Measurements from ENCODE around the gene DIP2C.
A peak's percentile ranks its signal among the peaks of the same experiment; 100 is the strongest.
"Not testable (repeated sequence)": the region's sequence is repeated elsewhere in the genome, so short reads cannot be mapped to it uniquely, and the experiment has no call there.

DIP2C gene

DNA sequence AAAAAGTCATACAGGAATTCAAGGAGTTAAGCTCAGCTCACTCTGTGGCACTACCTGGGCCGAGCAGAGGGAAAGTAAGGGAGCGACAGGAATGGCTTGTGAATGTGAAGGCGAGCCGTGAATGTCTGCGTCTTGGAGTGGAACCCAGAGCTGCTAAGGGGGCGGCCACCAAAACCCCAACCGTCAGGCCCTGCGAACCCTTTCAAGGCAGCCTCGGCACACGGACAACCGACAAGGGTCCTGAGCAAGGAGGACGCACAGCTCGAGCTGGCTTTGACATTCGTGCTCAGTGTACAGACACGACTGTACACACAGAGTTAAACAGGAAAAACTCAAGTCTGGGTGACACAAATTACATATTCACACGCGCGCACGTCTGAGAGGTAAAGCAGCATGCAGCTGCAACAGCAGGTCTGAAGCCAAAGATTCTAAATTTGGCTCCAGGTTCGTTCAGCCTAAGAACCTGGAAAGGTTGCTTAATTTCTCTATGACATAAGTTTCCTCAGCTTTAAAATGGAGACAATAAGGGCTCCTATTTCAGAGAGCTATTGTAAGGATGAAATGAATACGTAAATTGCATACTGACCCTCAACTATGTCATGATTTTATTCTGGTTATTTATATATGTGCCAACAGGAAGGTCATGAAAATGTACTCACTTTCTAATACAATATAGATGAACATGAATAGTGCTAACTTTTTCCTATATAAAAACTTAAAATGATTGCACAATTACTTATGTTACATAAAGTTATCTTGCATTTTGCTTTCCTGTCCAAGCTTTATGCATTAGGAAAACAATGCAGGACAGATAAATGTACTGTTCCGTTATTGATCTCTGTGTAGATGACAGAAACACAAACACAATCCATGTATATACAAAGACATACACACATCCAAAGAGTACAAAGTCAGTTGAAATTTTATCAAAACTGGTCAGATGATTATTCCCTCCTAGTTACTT lies 361.3 kb downstream of the DIP2C start:
- no peak for DNase-seq (ENCODE audit: low read depth in 3 of 3)

- DNase-seq (ENCODE audit: low read depth in 3 of 3) = no peak
Observed at GRCh38 chr10:326894-327635, 362.4 kb downstream of the DIP2C start.

DNA sequence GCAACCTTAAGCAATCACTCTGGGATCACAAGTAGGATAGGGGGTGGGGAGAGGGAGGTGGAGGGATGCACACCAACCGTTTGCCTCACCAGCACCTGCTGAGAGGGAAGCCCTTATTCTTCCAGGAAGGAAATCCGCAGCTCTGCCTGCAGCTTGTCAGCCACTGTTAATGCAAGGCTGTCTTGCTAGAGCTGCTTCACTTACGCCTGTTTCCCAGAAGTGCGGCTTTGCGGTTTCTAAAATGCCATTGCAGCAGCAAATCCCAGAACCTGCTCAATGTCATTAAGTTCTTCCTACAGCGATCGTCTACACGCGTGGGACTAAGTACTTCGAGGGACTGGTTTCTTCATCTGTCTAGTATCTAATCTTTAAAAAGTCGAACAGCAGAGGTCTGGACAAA lies 363.1 kb downstream of the DIP2C start:
- no peak for DNase-seq (ENCODE audit: low read depth in 3 of 3)

- DNase-seq (ENCODE audit: low read depth in 3 of 3) = no peak
Observed at GRCh38 chr10:325282-325681, 364.2 kb downstream of the DIP2C start.

- no peak for DNase-seq (ENCODE audit: low read depth in 3 of 3)
Observed at GRCh38 chr10:324593-324992, 364.9 kb downstream of the DIP2C start.

DNA sequence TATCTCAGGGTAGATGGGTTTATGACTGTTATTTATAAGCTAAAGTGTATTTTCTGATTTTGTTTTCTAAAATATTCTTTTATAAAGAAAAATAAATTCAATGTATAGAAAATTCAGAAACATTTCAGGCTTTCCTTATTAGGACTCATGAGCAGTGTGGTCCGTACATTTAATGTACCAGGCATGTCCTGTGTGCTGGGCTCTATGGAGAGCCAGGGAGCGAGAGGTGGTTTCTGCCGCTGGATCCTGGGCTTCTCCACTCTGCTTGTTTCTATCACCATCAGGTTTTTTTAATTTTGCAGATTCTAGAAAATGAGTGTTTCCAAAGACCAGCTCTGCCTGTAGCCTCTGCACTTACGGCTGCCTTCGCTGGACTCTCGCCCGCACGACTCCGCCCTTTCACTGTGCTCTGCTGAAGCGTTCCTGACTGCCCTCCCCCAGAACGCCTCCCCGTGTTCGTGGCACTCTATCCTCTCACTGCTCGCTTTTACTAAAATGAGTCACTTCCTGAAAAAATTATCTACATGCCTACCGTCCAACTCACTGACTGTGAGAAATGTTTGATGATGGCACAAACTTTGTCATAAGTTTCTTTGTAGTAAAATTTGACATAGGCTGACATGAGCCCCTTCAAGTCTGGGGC lies 365.7 kb downstream of the DIP2C start:
- DNase-seq (ENCODE audit: low read depth in 3 of 3) = peak in 1 of 3 experiments; percentile 43

DNA sequence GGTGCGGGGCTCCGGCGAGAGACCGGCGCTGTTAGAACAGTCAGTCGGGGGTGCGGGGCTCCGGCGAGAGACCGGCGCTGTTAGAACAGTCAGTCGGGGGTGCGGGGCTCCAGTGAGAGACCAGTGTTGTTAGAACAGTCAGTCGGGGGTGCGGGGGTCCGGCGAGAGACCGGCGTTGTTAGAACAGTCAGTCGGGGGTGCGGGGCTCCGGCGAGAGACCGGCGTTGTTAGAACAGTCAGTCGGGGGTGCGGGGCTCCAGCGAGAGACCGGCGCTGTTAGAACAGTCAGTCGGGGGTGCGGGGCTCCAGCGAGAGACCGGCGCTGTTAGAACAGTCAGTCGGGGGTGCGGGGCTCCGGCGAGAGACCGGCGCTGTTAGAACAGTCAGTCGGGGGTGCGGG lies 366.4 kb downstream of the DIP2C start:
- DNase-seq (ENCODE audit: low read depth in 3 of 3) = not testable (repeated sequence)

DNA sequence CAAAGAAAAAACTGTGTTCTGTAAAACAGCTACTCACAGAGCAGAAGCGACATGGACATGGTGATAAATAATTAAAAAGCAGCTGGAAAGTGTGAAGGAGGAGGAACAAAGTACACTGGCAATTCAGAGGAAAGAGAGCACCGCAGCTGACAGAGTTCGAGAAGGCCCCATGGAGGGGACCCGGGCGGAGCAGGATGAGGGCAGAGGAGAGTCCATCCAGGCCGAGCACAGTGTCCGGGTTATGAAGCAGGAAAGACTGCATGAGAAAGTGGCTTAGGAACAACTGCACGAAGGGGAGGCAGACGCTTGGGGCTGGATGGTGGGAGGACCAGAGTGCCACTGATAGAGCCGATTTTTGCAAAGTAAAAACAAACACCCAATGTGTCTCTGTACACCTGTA lies 368.7 kb downstream of the DIP2C start:
- DNase-seq (ENCODE audit: low read depth in 3 of 3) = no peak

DNA sequence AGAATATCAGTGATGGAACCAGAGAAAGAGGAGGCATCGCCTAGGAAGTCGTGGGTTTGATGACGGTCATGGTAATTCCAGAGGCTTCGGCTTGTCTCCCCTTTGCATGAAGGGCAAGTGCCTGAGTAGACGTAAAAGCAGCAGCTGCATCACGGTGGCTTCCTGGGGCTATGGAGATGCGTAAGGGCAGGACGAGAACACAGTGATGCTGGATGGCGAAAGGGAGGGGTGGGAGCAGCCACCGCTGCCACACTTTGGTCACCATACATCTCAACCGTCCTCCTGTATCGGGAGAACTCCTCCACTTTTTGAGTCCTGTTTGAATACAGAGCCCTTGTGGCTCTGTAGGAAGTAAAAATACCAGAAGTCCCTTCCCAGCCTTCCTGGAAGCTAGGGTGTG lies 371.5 kb downstream of the DIP2C start:
- DNase-seq (ENCODE audit: low read depth in 3 of 3) = no peak

GRCh38 chr10:317271-317769 lies 372.1 kb downstream of the DIP2C start:
- no peak for DNase-seq (ENCODE audit: low read depth in 3 of 3)

DNA sequence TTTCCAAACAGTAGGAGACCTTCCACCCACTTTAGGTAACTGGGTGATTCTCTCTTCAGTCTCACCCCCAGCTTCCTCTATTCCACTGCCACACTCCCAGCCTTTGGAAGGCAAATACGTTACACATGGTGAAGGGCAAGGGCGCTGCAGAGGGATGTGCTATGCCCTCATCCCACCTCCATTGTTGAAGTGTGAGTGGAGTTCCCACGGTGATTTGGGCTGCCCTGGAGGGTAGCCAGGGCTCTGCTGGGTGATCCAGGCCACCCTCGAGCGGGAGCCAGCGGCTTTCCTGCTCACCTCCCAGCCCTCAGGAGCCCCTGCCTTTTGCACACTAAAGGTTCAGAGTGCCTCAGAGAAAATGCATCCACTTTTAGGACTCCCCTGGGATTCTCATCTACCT lies 373.1 kb downstream of the DIP2C start:
- DNase-seq (ENCODE audit: low read depth in 3 of 3) = no peak

DNA sequence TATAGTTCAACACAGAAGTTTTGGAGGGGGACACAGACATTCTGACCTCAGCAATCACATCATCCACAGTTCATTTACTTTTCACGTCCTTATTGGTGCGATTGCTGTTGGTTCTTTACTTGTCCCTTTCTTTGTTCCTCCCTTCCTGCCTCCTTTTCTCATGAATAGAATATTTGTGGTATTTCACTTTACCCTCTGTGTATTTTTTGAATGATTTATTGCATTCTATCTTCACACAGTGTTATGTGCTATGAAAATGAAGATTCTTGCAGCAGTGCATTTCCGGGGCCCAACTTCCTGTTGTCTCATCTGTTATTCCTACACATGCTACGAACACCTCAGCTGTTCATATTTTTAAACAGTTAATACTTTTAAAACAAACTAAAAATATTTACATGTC lies 374.6 kb downstream of the DIP2C start:
- DNase-seq (ENCODE audit: low read depth in 3 of 3) = no peak

DNA sequence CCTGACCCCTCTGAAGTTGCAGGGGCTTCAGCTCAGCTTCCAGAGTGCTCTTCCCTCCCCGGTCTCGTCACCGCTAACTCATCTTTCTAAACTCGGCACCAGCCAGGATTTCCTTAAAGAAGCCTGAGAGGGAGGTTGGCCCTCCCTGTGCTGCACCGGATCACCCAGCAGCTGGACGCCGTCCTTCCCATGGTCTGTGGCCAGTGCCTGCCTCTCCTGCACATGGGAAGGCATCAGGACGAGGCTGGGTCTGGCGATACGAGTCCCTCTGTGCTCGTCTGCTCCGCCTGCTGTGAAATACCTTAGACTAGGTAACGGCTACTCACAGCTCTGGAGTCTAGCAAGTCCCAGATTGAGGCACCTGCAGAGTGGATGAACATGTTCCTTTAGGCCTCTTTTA lies 375.1 kb downstream of the DIP2C start:
- DNase-seq (ENCODE audit: low read depth in 3 of 3) = no peak

DNA sequence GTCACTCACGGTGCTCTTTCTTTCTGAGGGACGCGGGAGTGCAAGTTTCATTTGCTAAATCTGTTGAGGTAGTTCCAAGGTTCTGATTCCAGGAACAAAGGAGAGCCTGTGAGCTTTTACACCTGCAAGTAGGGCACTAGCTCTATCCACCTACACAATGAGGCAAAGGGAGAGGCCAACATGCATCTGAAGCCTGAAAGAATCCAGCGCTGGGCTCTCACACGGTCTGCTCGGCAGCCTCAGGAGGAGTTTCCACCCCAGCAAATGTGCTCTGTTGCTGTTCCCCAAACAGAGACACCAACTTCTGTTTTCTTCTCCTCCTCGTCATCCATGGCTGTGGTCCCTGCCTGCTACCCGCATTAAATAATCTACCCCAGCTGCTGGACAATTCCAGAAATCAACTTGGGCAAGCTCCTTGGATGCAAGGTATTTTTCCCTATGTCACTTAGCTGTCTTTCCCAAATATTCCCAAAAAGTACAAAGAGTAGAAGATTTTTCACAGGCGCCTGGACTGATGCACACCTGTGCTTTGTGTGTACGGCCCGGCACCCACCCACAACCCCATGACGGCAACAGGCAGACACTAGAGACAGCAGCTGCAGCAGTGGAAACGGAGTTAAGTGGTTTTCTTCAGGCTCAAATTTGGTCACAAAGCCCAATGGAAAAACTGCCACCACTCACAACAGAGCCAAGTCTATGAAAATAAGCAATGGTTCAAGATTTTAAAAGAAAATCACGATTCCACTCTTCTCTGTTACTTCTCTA lies 377.4 kb downstream of the DIP2C start:
- no peak for DNase-seq (ENCODE audit: low read depth in 3 of 3)

DNA sequence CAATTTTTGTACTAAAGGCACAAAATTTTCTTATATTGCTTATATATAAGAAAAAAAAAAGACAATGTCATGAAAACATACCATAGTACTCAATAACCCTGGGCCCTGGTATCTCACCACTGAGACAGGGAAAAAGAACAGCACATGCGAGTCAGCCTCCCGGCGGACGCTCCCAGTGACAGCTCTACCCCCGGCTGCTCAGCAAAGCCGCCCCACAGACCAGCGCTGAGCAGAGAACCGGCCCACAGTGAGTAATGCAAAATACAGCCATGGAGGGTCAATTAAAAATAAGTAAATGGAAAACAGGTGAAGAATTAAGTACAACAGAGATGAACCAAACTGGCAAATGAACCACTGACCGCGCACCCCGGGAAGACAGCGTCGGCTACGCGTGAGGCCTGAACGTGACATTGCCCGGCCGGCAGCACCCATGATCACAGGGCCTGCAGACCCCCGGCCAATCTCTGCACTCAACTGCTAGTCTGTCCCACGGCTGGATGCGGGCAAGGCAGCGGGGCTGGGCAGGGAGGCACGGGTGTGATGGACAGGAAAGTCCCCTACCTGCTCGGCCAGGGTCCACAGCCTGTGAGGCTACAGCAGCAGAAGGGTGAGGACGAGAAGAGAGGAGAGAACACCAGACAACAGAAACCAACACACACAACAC lies 378.4 kb downstream of the DIP2C start:
- DNase-seq (ENCODE audit: low read depth in 3 of 3) = no peak

- no peak for DNase-seq (ENCODE audit: low read depth in 3 of 3)
Observed at GRCh38 chr10:310371-310770, 379.1 kb downstream of the DIP2C start.

- no peak for DNase-seq (ENCODE audit: low read depth in 3 of 3)
Observed at GRCh38 chr10:308572-309085, 380.8 kb downstream of the DIP2C start.

DNA sequence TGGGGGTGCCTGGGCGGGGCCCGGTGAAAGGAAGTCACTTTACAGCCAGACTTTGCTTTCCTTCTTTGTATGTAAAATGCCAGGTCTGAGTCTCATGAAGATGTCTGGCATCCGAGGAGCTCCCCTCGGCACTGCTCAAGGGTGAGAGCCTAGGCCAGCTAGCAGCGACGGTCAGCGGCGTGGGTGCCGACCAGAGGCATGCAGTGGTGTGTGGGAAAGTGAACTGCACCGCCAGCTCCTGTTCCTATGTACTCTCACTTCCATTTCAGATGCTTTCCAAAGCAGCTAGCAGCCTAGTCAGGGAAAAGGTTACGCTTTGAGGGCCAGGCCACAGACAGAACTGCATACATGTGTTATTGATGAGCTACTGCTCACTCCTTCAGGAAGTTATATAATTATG lies 381.4 kb downstream of the DIP2C start:
- no peak for DNase-seq (ENCODE audit: low read depth in 3 of 3)

DNA sequence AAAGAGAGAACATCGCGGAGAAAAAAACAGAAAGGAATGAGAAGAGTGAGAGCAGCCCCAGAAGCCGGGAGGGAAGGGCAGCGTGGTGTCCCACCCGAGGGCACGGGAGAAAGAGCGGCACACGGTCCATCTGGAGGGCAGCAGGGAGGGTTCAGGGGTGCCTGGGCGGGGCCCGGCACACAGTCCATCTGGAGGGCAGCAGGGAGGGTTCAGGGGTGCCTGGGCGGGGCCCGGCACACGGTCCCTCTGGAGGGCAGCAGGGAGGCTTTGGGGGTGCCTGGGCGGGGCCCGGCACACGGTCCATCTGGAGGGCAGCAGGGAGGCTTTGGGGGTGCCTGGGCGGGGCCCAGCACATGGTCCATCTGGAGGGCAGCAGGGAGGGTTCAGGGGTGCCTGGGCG lies 381.8 kb downstream of the DIP2C start:
- DNase-seq (ENCODE audit: low read depth in 3 of 3) = no peak

DNA sequence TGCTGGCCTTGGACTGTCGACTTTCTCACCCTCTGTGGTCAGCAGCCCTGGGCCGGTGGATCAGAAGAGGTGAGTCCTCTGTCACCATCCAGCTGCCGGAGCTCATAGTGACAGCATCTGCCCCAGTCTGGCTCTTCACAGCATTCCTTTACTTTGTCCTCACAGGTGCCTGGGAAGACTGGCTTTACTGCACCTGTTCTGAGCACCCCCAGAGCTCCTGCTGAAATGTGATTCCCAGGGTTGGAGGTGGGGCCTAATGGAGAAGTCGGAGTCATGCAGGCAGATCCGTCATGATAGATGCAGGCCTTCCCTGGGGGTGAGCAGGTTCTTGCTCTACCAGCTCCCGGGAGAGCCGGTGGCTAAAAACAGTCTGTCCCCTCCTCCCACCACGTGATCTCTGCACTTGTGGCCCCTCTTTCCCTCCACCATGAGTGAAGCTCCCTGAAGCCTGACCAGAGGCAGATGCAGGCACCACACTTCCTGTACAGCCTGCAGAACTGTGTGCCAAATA lies 382.7 kb downstream of the DIP2C start:
- no peak for DNase-seq (ENCODE audit: low read depth in 3 of 3)

All from stimulated activated CD4-positive, alpha-beta T cell treated with anti-CD3 and anti-CD28 coated beads, TNF-alpha, amount 100 ng/mL, for 24 hours (primary cell).